Omental fat pad (tissue), 4 donors: Measurements from ENCODE around the gene CUBN. TPM values are rescaled to one million over a fixed set of nuclear protein-coding genes. Genes with fewer than 3 reads are reported as not detected.

ENCODE experiments used
- ATAC-seq: fragments of 150-250 bp; one replicate; pipeline ENCODE4 v1.9.1; 2016; ENCODE audit warnings: mild to moderate bottlenecking, moderate library complexity; ENCODE audit not compliant: low FRiP score
- DNase-seq: peaks from one replicate; pipeline ENCODE4 v3.0.0-alpha.2; 2019; ENCODE audit warnings: low spot score
- total RNA-seq, 4 donors: library from RNA; depleted of rRNA; stranded (reverse); fragments of >200 nt; gene quantifications; one replicate each; pipeline ENCODE4 v1.1.0, GENCODE V29; 2016
- TF ChIP-seq, protein P1 (sequence below), 3 donors: fragments of 450-650 bp; IDR thresholded peaks; one replicate each; pipeline ENCODE4 v1.5.1; 2016 to 2017; ENCODE audit warnings: antibody characterized with exemption in 3 of 3, mild to moderate bottlenecking in 3 of 3, moderate library complexity in 2 of 3

Gene CUBN
- total RNA-seq, 4 donors from 2014 or later = 1.6 to 4.5 (median 2.2) TPM

GRCh38 chr10:17003151-17003550 is 126.5 kb downstream of the CUBN start:
- ATAC-seq (peak; percentile 44), DNase-seq (no peak)
- TF ChIP-seq, protein P1, sequence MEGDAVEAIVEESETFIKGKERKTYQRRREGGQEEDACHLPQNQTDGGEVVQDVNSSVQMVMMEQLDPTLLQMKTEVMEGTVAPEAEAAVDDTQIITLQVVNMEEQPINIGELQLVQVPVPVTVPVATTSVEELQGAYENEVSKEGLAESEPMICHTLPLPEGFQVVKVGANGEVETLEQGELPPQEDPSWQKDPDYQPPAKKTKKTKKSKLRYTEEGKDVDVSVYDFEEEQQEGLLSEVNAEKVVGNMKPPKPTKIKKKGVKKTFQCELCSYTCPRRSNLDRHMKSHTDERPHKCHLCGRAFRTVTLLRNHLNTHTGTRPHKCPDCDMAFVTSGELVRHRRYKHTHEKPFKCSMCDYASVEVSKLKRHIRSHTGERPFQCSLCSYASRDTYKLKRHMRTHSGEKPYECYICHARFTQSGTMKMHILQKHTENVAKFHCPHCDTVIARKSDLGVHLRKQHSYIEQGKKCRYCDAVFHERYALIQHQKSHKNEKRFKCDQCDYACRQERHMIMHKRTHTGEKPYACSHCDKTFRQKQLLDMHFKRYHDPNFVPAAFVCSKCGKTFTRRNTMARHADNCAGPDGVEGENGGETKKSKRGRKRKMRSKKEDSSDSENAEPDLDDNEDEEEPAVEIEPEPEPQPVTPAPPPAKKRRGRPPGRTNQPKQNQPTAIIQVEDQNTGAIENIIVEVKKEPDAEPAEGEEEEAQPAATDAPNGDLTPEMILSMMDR (IDR thresholded peaks at IDR 0.05) = no peak

GRCh38 chr10:17001961-17002749 is 127.5 kb downstream of the CUBN start:
- TF ChIP-seq, protein P1 (IDR thresholded peaks at IDR 0.05) = no peak
- ATAC-seq (peak; percentile 50), DNase-seq (no peak)

DNA sequence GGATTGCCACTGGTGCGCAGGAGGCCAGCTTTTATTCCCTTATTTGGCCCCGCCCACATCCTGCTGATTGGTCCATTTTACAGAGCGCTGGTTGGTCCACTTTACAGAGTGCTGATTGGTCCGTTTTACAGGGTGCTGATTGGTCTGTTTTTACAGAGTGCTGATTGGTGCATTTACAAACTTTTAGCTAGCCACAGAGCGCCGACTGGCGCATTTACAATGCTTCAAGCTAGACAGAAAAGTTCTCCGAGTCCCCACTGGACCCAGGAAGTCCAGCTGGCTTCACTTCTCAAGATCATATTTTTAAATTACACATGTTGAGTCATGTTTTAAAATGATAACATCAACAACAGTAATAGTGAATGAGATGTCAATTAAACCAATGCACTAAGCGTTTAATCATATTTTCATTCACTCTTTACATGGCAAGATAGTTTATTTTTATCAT is 128.3 kb downstream of the CUBN start:
- DNase-seq = no peak
- TF ChIP-seq, protein P1 (IDR thresholded peaks at IDR 0.05) = no peak
- no peak for ATAC-seq

DNA sequence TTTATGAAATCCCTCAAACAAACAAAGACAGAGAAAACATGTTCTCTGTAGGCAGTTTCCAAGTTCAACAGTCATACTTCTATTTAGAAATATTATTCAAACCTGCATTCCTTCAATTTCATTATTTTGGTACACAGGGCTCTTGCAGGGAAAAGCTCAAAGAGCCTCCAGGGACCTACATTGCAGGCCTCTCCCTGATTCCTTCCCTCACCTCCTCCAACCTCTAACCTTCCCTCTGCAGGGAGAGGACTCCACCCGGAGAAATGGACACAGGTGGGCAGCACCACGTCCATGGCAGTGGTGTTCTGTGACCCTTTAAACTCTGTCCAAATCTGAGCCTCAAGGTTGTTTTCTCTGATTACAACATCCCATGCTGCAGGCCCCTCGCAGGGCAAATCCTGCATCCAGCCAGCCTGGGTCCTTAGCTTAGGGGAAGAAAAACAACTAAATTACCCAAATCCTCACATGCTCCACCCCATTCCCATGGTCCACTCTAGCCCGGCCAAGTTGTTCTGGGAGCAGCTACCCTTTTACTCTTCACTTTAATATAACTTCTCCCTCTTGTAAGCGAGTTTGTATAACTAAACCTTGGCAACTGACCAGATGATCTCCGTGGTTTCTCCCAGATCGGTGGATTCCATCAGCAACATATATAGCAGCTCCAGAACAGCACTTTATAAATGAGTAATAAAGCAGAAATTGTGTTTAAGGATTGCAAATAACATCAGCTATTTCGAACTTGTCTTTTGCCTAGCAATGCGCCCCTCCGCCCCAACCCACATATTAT is 129.8 kb downstream of the CUBN start:
- TF ChIP-seq, protein P1 (IDR thresholded peaks at IDR 0.05) = no peak
- no peak for ATAC-seq
- no peak for DNase-seq

GRCh38 chr10:16996530-16996964 is 133.1 kb downstream of the CUBN start:
- no peak for ATAC-seq

GRCh38 chr10:16995867-16996529 is 133.6 kb downstream of the CUBN start:
- TF ChIP-seq, protein P1 (IDR thresholded peaks at IDR 0.05) = no peak
- no peak for DNase-seq
- ATAC-seq = no peak

More at GRCh38 chr10:16996530-16996964, 133.1 kb downstream of the CUBN start:
- TF ChIP-seq, protein P1 (IDR thresholded peaks at IDR 0.05) = no peak
- DNase-seq = no peak
